Mesenchymal stem cell (in vitro differentiated cells and primary cell): ENCODE results near the gene NR4A2. TPM values are rescaled to one million over a fixed set of nuclear protein-coding genes. Genes with fewer than 3 reads are reported as not detected.
A peak's percentile ranks its signal among the peaks of the same experiment; 100 is the strongest.

Experiments
- DNase-seq: peaks from one replicate; pipeline ENCODE4 v3.0.0-alpha.2; 2013
- H2AFZ ChIP-seq: one replicate; pipeline ENCODE4 v1.6.1; 2013; ENCODE audit warnings: low read depth, mild to moderate bottlenecking, control low read depth, inconsistent platforms, low read length, moderate library complexity
- H2AK5ac ChIP-seq: 2 replicates; pipeline ENCODE4 v1.6.1; 2013; ENCODE audit warnings: low read length, moderate library complexity, mild to moderate bottlenecking, inconsistent platforms; ENCODE audit not compliant: severe bottlenecking
- H2BK120ac ChIP-seq: one replicate; pipeline ENCODE4 v1.6.1; 2013; ENCODE audit warnings: low read depth, mild to moderate bottlenecking, inconsistent platforms, low read length, moderate library complexity
- H2BK12ac ChIP-seq, 2 experiments: one replicate each; pipeline ENCODE4 v1.6.1; 2013; ENCODE audit warnings: inconsistent platforms in 2 of 2, low read length in 2 of 2, mild to moderate bottlenecking in 2 of 2, moderate library complexity in 2 of 2, control low read depth in 1 of 2
- H2BK15ac ChIP-seq: one replicate; pipeline ENCODE4 v1.6.1; 2013; ENCODE audit warnings: mild to moderate bottlenecking, low read depth, inconsistent platforms; ENCODE audit not compliant: poor library complexity, severe bottlenecking
- H2BK5ac ChIP-seq: 2 replicates; pipeline ENCODE4 v1.6.1; 2013; ENCODE audit warnings: low read depth, mild to moderate bottlenecking, low read length, control low read depth, inconsistent platforms; ENCODE audit not compliant: poor library complexity, severe bottlenecking
- H3K14ac ChIP-seq, 2 experiments: one replicate each; pipeline ENCODE4 v1.6.1; 2013; ENCODE audit warnings: inconsistent platforms in 2 of 2, low read length in 2 of 2, control low read depth in 1 of 2, mild to moderate bottlenecking in 1 of 2, moderate library complexity in 1 of 2
- H3K18ac ChIP-seq, 2 experiments: one replicate each; pipeline ENCODE4 v1.6.1; 2013; ENCODE audit warnings: inconsistent platforms in 2 of 2, low read length in 2 of 2, control low read depth in 1 of 2, low read depth in 1 of 2, mild to moderate bottlenecking in 1 of 2
- H3K23ac ChIP-seq, 2 experiments: one replicate each; pipeline ENCODE4 v1.6.1; 2013; ENCODE audit warnings: inconsistent platforms in 2 of 2, low read length in 2 of 2, mild to moderate bottlenecking in 2 of 2, moderate library complexity in 2 of 2, control low read depth in 1 of 2
- H3K27ac ChIP-seq: 2 replicates; pipeline ENCODE4 v1.5.1; 2013; ENCODE audit warnings: mild to moderate bottlenecking, moderate library complexity, low read length, control low read depth, inconsistent platforms; ENCODE audit not compliant: poor library complexity, severe bottlenecking
- H3K27me3 ChIP-seq, 2 experiments: 2 replicates each; pipeline versions ENCODE4 v1.6.1 to v1.7.0; 2013; ENCODE audit warnings: low read length in 2 of 2, mild to moderate bottlenecking in 2 of 2, moderate library complexity in 2 of 2, control low read depth in 1 of 2, inconsistent platforms in 1 of 2; ENCODE audit not compliant: control insufficient read depth in 1 of 2, insufficient read depth in 1 of 2
- H3K36me3 ChIP-seq, 2 experiments: 2 replicates each; pipeline versions ENCODE4 v1.6.1 to v1.7.0; 2013; ENCODE audit warnings: low read length in 2 of 2, control low read depth in 1 of 2, inconsistent platforms in 1 of 2, low read depth in 1 of 2, mild to moderate bottlenecking in 1 of 2; ENCODE audit not compliant: insufficient read depth in 2 of 2, control insufficient read depth in 1 of 2
- H3K4ac ChIP-seq, 2 experiments: one replicate each; pipeline ENCODE4 v1.6.1; 2013; ENCODE audit warnings: inconsistent platforms in 2 of 2, low read length in 2 of 2, mild to moderate bottlenecking in 2 of 2, moderate library complexity in 2 of 2, control low read depth in 1 of 2, low read depth in 1 of 2
- H3K4me1 ChIP-seq: 2 replicates; pipeline ENCODE4 v1.6.1; 2013; ENCODE audit warnings: low read depth, low read length, control low read depth; ENCODE audit not compliant: control insufficient read depth, insufficient read depth
- H3K4me2 ChIP-seq: 2 replicates; pipeline ENCODE4 v1.6.1; 2013; ENCODE audit warnings: low read length, mild to moderate bottlenecking, inconsistent platforms; ENCODE audit not compliant: poor library complexity, severe bottlenecking
- H3K4me3 ChIP-seq, 2 experiments: 2 replicates each; pipeline versions ENCODE4 v1.5.1 to v1.7.0; 2013; ENCODE audit warnings: low read length in 2 of 2, mild to moderate bottlenecking in 2 of 2, control low read depth in 1 of 2, low read depth in 1 of 2; ENCODE audit not compliant: insufficient read depth in 1 of 2
- H3K79me1 ChIP-seq: replicated peaks from 2 replicates; pipeline ENCODE4 v1.6.1; 2013; ENCODE audit warnings: mild to moderate bottlenecking, control low read depth, low read length, inconsistent platforms; ENCODE audit not compliant: poor library complexity, severe bottlenecking
- H3K9ac ChIP-seq: 2 replicates; pipeline ENCODE4 v1.7.0; 2013; ENCODE audit warnings: mild to moderate bottlenecking, low read length, moderate library complexity
- H3K9me3 ChIP-seq: 2 replicates; pipeline ENCODE4 v1.7.0; 2013; ENCODE audit warnings: mild to moderate bottlenecking, low read length; ENCODE audit not compliant: control insufficient read depth
- H4K8ac ChIP-seq: one replicate; pipeline ENCODE4 v1.6.1; 2013; ENCODE audit warnings: inconsistent platforms, mild to moderate bottlenecking, low read length, moderate library complexity
- H4K91ac ChIP-seq: one replicate; pipeline ENCODE4 v1.6.1; 2013; ENCODE audit warnings: mild to moderate bottlenecking, low read length, inconsistent platforms
- WGBS: methylation state at CpG from one replicate; pipeline ENCODE4 v1.1.7; 2013; ENCODE audit warnings: mixed read lengths; 5-methylcytosine and 5-hydroxymethylcytosine counted together
- polyA plus RNA-seq, 2 experiments: library from polyadenylated mRNA; stranded (reverse); fragments of 200-250 nt; gene quantifications; one replicate each; pipeline ENCODE4 v1.2.3, GENCODE V29; 2013

Gene NR4A2
- polyA plus RNA-seq (2013, experiment 1 of 2) = 4.3 TPM
- polyA plus RNA-seq (2013, experiment 2 of 2) = 3.8 TPM

DNA sequence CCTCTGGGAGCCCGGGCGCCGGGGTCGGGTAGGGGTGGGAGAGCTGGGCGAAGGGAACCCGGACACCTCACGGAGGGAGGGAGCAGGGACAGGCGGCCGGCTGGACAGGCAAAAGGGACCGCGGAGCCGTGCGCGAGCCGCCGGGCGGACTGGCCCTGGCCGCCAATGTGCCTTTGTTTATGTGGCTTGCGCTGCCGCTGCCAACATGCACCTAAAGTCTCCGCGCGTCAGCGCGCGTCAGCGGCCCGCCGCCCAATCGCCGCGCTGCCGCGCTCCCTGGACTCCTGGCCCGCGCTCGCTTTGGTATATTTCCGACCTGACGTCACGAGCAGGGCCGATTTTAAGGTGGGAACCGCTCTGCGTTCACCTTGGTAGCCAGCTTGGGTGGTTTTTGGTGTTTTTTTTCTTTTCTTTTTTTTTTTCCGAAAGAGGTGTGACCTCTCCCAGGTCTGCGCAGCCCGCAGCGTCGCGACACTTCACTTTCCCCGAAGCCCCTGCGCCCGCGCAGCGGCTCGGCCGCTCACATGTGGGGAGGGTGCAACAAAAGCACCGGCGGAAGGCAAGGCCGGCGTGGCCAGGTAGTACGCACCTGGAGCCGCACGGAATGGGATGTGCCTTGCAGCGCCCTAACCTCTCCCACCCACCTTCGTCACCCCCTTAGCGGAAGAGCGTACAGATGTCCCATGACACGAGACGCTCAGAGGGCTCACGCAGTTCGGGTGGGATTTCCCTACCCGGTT lies at the start of gene NR4A2:
TSS of gene NR4A2 (minus strand) at position 188 of the 740 bp plus-strand sequence. CDS start 2,535 bp downstream, outside the sequence.
- peak; percentile 94 for DNase-seq
- H3K9ac ChIP-seq = peak within 1 kb of the TSS; percentile 99
- peak within 1 kb of the TSS; percentile 80 for H3K4me2 ChIP-seq
- under 1% methylated on average over 69 of the region's 72 CpGs for WGBS
- no peak within 1 kb of the TSS for H4K91ac ChIP-seq
- H3K14ac ChIP-seq = no peak within 1 kb of the TSS
- H4K8ac ChIP-seq = no peak within 1 kb of the TSS
- no peak within 1 kb of the TSS for H2BK5ac ChIP-seq
- peak within 1 kb of the TSS; percentile 84 for H2AFZ ChIP-seq
- H2AK5ac ChIP-seq = no peak within 1 kb of the TSS
- peaks cover 0 to 4% of the 10 kb centered on the region in 2 experiments for H3K36me3 ChIP-seq
- peak within 1 kb of the TSS; percentile 79 to 97 for H3K4me3 ChIP-seq
- H2BK15ac ChIP-seq = peak within 1 kb of the TSS; percentile 60
- H3K4me1 ChIP-seq = peaks cover 19% of the 10 kb centered on the region
- no peaks in the 10 kb centered on the region for H3K79me1 ChIP-seq
- peaks cover 0 to 36% of the 10 kb centered on the region in 2 experiments for H3K27me3 ChIP-seq
- H2BK120ac ChIP-seq = no peak within 1 kb of the TSS
- H2BK12ac ChIP-seq = peak within 1 kb of the TSS in 1 of 2 experiments; percentile 21
- H3K4ac ChIP-seq = peak within 1 kb of the TSS in 1 of 2 experiments; percentile 76
- peak within 1 kb of the TSS in 1 of 2 experiments; percentile 86 for H3K23ac ChIP-seq
- no peak within 1 kb of the TSS for H3K27ac ChIP-seq
- peak within 1 kb of the TSS in 1 of 2 experiments; percentile 90 for H3K18ac ChIP-seq
- no peaks in the 10 kb centered on the region for H3K9me3 ChIP-seq

GRCh38 chr2:156380117-156380645 lies 47.7 kb upstream of the NR4A2 start:
- DNase-seq = no peak
- no peak overlapping the region for H2AK5ac ChIP-seq

DNA sequence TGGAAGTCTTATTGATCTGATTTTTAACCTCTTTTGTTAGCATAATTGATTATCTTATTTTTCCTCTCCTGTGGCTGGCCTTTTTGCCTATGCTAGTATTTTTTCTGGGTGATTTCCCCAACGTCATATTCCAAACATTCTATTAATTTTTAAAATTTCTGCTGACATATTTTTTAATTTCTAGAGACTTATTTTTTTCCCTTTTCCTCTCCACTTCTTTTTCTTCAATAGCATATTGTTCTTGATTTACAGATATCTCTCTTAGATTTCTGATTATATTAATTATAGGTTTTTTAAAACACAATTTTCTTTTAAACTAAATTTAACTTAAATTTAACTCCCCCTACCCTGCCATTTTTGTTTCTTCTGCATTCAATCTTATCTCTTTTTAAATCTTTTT lies 47.2 kb upstream of the NR4A2 start:
- H3K4me1 ChIP-seq = no peaks in the 10 kb centered on the region

More at GRCh38 chr2:156380117-156380645, 47.7 kb upstream of the NR4A2 start:
- no peak overlapping the region for H3K4ac ChIP-seq
- H2AFZ ChIP-seq = no peak overlapping the region
- H3K4me3 ChIP-seq = no peak overlapping the region
- no peaks in the 10 kb centered on the region for H3K9me3 ChIP-seq
- no peaks in the 10 kb centered on the region for H3K79me1 ChIP-seq
- H2BK5ac ChIP-seq = no peak overlapping the region
- no peak overlapping the region for H4K8ac ChIP-seq
- 83% methylated on average over 1 of the region's 1 CpG for WGBS
- H3K4me1 ChIP-seq = no peaks in the 10 kb centered on the region
- no peak overlapping the region for H2BK15ac ChIP-seq
- no peak overlapping the region for H4K91ac ChIP-seq
- no peak overlapping the region for H3K9ac ChIP-seq
- no peaks in the 10 kb centered on the region for H3K27me3 ChIP-seq
- H2BK120ac ChIP-seq = no peak overlapping the region
- H3K4me2 ChIP-seq = no peak overlapping the region
- no peaks in the 10 kb centered on the region for H3K36me3 ChIP-seq
- no peak overlapping the region for H3K27ac ChIP-seq
- no peak overlapping the region for H3K14ac ChIP-seq
- no peak overlapping the region for H2BK12ac ChIP-seq
- H3K18ac ChIP-seq = no peak overlapping the region
- H3K23ac ChIP-seq = no peak overlapping the region

DNA sequence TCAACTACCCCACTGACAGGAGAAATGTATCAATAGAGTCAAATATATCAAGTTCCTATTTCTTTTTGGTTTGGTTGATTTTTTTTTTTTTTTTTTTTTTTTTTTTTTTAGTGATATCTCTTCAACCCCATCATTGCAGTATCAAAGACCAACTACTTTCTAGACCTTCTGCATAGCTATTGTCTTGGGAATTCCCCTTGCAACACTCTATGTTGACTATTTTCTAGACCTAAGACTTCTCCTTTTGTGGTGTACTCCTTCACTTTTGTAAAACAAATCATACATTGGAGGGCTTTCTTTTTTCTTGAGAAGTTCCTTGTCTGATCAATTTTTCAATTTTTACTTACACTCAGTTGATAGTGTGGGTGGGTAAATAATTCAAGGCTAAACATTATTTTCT lies 46.5 kb upstream of the NR4A2 start:
- Histone ChIP-seq H4K91ac (no peak overlapping the region), H3K36me3 (no peaks in the 10 kb centered on the region), H2BK15ac (no peak overlapping the region), H3K4ac (no peak overlapping the region), H3K27ac (no peak overlapping the region), H3K4me1 (no peaks in the 10 kb centered on the region), H2AK5ac (no peak overlapping the region), H2BK5ac (no peak overlapping the region), H2BK120ac (no peak overlapping the region), H2AFZ (no peak overlapping the region), H3K4me3 (no peak overlapping the region), H3K4me2 (no peak overlapping the region), H3K79me1 (no peaks in the 10 kb centered on the region), H3K9me3 (no peaks in the 10 kb centered on the region), H3K14ac (no peak overlapping the region), H3K9ac (no peak overlapping the region), H4K8ac (no peak overlapping the region), H3K23ac (no peak overlapping the region), H3K27me3 (no peaks in the 10 kb centered on the region), H3K18ac (no peak overlapping the region), H2BK12ac (no peak overlapping the region)
- no peak for DNase-seq

More for the DNA sequence above, 47.2 kb upstream of the NR4A2 start:
- Histone ChIP-seq H2BK5ac (no peak overlapping the region), H2BK15ac (no peak overlapping the region), H3K79me1 (no peaks in the 10 kb centered on the region), H4K91ac (no peak overlapping the region), H2BK12ac (no peak overlapping the region), H3K27me3 (no peaks in the 10 kb centered on the region), H3K4ac (no peak overlapping the region), H3K4me3 (no peak overlapping the region), H3K23ac (no peak overlapping the region), H2AFZ (no peak overlapping the region), H3K14ac (no peak overlapping the region), H3K36me3 (no peaks in the 10 kb centered on the region), H3K27ac (no peak overlapping the region), H3K4me2 (no peak overlapping the region), H3K9me3 (no peaks in the 10 kb centered on the region), H4K8ac (no peak overlapping the region), H3K18ac (no peak overlapping the region), H3K9ac (no peak overlapping the region), H2AK5ac (no peak overlapping the region), H2BK120ac (no peak overlapping the region)
- DNase-seq = no peak
- WGBS = no CpG with 5 or more reads among the region's 1 CpG
